Measurements from ENCODE around the gene TNPO2. TPM values are rescaled to one million over a fixed set of nuclear protein-coding genes. Genes with fewer than 3 reads are reported as not detected.

Gene TNPO2
- total and polyA plus RNA-seq, 2 of the 13 experiments (the other 11 are each of a cell fraction or from before 2014, with no cell fraction given), result 31.7 to 61.0 TPM

DNA sequence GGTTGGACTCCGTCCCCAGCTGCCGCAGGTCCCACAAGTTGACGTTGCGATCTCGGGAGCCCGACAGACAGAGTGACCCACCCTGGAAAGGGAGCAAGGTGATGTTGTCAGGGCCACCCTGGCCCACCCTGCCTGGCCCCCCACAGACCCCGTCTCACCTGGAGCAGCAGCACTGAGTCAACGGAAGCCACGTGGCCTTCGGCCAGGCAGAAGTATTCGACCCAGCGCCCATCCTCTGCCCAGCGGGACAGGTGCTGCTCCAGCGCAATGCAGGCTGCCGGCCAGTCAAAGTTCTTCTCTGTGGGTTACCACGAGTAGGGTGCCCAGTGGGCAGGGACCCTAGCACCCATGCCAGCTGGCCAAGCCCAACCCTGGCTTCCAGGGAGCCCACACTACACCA lies 29.1 kb downstream of the TNPO2 start:
- no peaks in the 10 kb centered on the region for H3K9me3 ChIP-seq (ENCODE audit: low read length)
- no peak overlapping the region for H3K27ac ChIP-seq (ENCODE audit: extremely low read length, insufficient read depth, low read length)
- TF ChIP-seq, protein P1, sequence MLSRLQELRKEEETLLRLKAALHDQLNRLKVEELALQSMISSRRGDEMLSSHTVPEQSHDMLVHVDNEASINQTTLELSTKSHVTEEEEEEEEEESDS (CRISPR knock-in tag; IDR thresholded peaks at IDR 0.05; ENCODE audit: borderline replicate concordance), result no peak
- TF ChIP-seq ETS1 (CRISPR knock-in tag; IDR thresholded peaks at IDR 0.05) (no peak), PITX1 (CRISPR knock-in tag; IDR thresholded peaks at IDR 0.05) (no peak), AGO2 (optimal IDR thresholded peaks at IDR 0.05; ENCODE audit: low read depth, low read length) (peak; percentile 21)
- TF ChIP-seq, protein P2, sequence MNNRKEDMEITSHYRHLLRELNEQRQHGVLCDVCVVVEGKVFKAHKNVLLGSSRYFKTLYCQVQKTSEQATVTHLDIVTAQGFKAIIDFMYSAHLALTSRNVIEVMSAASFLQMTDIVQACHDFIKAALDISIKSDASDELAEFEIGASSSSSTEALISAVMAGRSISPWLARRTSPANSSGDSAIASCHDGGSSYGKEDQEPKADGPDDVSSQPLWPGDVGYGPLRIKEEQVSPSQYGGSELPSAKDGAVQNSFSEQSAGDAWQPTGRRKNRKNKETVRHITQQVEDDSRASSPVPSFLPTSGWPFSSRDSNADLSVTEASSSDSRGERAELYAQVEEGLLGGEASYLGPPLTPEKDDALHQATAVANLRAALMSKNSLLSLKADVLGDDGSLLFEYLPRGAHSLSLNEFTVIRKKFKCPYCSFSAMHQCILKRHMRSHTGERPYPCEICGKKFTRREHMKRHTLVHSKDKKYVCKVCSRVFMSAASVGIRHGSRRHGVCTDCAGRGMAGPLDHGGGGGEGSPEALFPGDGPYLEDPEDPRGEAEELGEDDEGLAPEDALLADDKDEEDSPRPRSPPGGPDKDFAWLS (CRISPR knock-in tag; IDR thresholded peaks at IDR 0.05; ENCODE audit: borderline replicate concordance), result no peak
- DNase-seq (ENCODE audit: low spot score) (no peak), FAIRE-seq (no peak), ATAC-seq (no peak)
- H3K4me3 ChIP-seq (replicated peaks in 1 of 3; ENCODE audit: insufficient read depth in 1 of 3, low read depth in 2 of 3, low read length in 3 of 3), result no peak overlapping the region
- CTCF ChIA-PET (ENCODE audit: low intra/inter-chr PET ratio, low total read pairs), result no interaction called here
- WGBS (ENCODE audit: low lambda C conversion rate), result 89% methylated on average over 5 of the region's 16 CpGs
- H2AFZ ChIP-seq (ENCODE audit: low read length), result no peak overlapping the region
- peaks cover 0 to 5% of the 10 kb centered on the region in 2 experiments; a peak in 1 of 5 replicates for H3K36me3 ChIP-seq (replicated peaks in 1 of 2; ENCODE audit: control insufficient read depth in 1 of 2, insufficient read depth in 2 of 2, low read length in 2 of 2)
- in situ Hi-C loops (cut with HindIII; ENCODE audit: extremely low pct_ligation_motif_present, low pct_unique_long_range_greater_than_20kb), result no loop called here
- intact Hi-C loops (cut with micrococcal nuclease; ENCODE audit: unreplicated experiment), result no loop called here
- peaks cover 4% of the 10 kb centered on the region for H3K79me2 ChIP-seq (ENCODE audit: insufficient read depth, low read length)
- no TSS peak for BruUV-seq (replicated peaks)
- no peaks in the 10 kb centered on the region; a peak in 1 of 5 replicates for H3K27me3 ChIP-seq (ENCODE audit: control insufficient read depth in 1 of 2, insufficient read depth in 2 of 2, low read length in 2 of 2)
- no peaks in the 10 kb centered on the region for H4K20me1 ChIP-seq (ENCODE audit: insufficient read depth, low read length)
- no peak overlapping the region for H3K9ac ChIP-seq (ENCODE audit: insufficient read depth, low read depth, low read length)
- peak overlapping the region; percentile 86; the same call in 1 of the 2 replicates for H3K4me2 ChIP-seq (ENCODE audit: low read depth, low read length)
- H3K4me1 ChIP-seq (ENCODE audit: insufficient read depth, low read length), result peaks cover 16% of the 10 kb centered on the region
- POLR2A ChIA-PET, result no interaction called here
